ENCODE data around the gene IFITM10.

IFITM10 gene

GRCh38 chr11:1750840-1751530 lies 590 bp upstream of the IFITM10 start:
- no peak for DNase-seq

GRCh38 chr11:1749395-1750351 lies 722 bp downstream of the IFITM10 start:
- peak in 2 of 3 experiments; percentile 28 to 44 for DNase-seq

GRCh38 chr11:1748636-1749394 lies 1.6 kb downstream of the IFITM10 start:
- peak in 2 of 3 experiments; percentile 49 to 59 for DNase-seq

GRCh38 chr11:1747753-1748635 lies 2.4 kb downstream of the IFITM10 start:
- DNase-seq: peak in 2 of 3 experiments; percentile 44 to 45

GRCh38 chr11:1746956-1747752 lies 3.2 kb downstream of the IFITM10 start:
- DNase-seq: peak in 1 of 3 experiments; percentile 17

- DNase-seq: no peak
Observed at GRCh38 chr11:1746511-1746931, 3.9 kb downstream of the IFITM10 start.

GRCh38 chr11:1745701-1746320 lies 4.6 kb downstream of the IFITM10 start:
- no peak for DNase-seq

- DNase-seq: no peak
Observed at GRCh38 chr11:1744891-1745700, 5.3 kb downstream of the IFITM10 start.

- DNase-seq: no peak
Observed at GRCh38 chr11:1744137-1744886, 6.1 kb downstream of the IFITM10 start.

GRCh38 chr11:1743585-1744136 lies 6.7 kb downstream of the IFITM10 start:
- no peak for DNase-seq

- DNase-seq: no peak
Observed at GRCh38 chr11:1742869-1743584, 7.4 kb downstream of the IFITM10 start.

GRCh38 chr11:1742371-1742770 lies 8.0 kb downstream of the IFITM10 start:
- no peak for DNase-seq

- no peak for DNase-seq
Observed at GRCh38 chr11:1741741-1742140, 8.7 kb downstream of the IFITM10 start.

GRCh38 chr11:1740786-1741530 lies 9.4 kb downstream of the IFITM10 start:
- no peak for DNase-seq

- no peak for DNase-seq
Observed at GRCh38 chr11:1739576-1739975, 10.8 kb downstream of the IFITM10 start.

GRCh38 chr11:1738380-1738779 lies 12.0 kb downstream of the IFITM10 start:
- no peak for DNase-seq

- no peak for DNase-seq
Observed at GRCh38 chr11:1737080-1737757, 13.2 kb downstream of the IFITM10 start.

Measured in NCI-H1417 (cell line).